Measurements from ENCODE around the gene PSPN.
"Not testable (repeated sequence)": the region's sequence is repeated elsewhere in the genome, so short reads cannot be mapped to it uniquely, and the experiment has no call there.

Gene PSPN

GRCh38 chr19:6352381-6353165 is 23.2 kb downstream of the PSPN start:
- TF ChIP-seq CTCF (IDR thresholded peaks at IDR 0.05; ENCODE audit: poor library complexity, severe bottlenecking) = no peak
- no peaks in the 10 kb centered on the region for H3K36me3 ChIP-seq (ENCODE audit: low read depth)
- ATAC-seq (ENCODE audit: low read depth) = no peak
- H3K27me3 ChIP-seq (ENCODE audit: insufficient read depth, poor library complexity, severe bottlenecking) = no peaks in the 10 kb centered on the region
- DNase-seq (ENCODE audit: low spot score) = no peak
- no peak overlapping the region for H3K4me3 ChIP-seq (ENCODE audit: severe bottlenecking)
- H3K9me3 ChIP-seq (ENCODE audit: severe bottlenecking) = no peaks in the 10 kb centered on the region
- H3K27ac ChIP-seq (ENCODE audit: poor library complexity, severe bottlenecking) = no peak overlapping the region
- H3K4me1 ChIP-seq (ENCODE audit: insufficient read depth, poor library complexity, severe bottlenecking) = no peaks in the 10 kb centered on the region

- no peak overlapping the region for H3K4me3 ChIP-seq (ENCODE audit: severe bottlenecking)
- H3K9me3 ChIP-seq (ENCODE audit: severe bottlenecking) = no peaks in the 10 kb centered on the region
- TF ChIP-seq CTCF (IDR thresholded peaks at IDR 0.05; ENCODE audit: poor library complexity, severe bottlenecking) = no peak
- ATAC-seq (ENCODE audit: low read depth) (no peak), DNase-seq (ENCODE audit: low spot score) (no peak)
- no peaks in the 10 kb centered on the region for H3K4me1 ChIP-seq (ENCODE audit: insufficient read depth, poor library complexity, severe bottlenecking)
- no peak overlapping the region for H3K27ac ChIP-seq (ENCODE audit: poor library complexity, severe bottlenecking)
- H3K36me3 ChIP-seq (ENCODE audit: low read depth) = no peaks in the 10 kb centered on the region
- no peaks in the 10 kb centered on the region for H3K27me3 ChIP-seq (ENCODE audit: insufficient read depth, poor library complexity, severe bottlenecking)
These were observed 25.0 kb downstream of the PSPN start for GRCh38 chr19:6350688-6351087.

DNA sequence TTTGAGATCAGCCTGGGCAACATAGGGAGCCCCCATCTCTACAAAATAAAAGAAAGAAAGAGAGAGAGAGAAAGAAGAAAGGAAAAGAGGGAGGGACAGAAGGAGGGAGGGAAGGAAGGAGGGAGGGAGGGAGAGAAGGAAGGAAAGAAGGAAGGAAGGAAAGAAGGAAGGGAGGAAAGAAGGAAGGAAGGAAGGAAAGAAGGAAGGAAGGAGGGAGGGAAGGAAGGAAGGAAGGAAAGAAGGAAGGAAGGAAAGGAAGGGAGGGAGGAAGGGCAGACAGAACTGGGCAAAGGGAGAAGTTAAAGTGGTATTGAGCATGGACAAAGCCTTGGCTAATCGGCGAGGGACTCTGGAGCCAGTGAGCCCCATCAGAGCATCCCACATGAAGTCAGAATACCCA is 26.5 kb downstream of the PSPN start:
- H3K4me1 ChIP-seq (ENCODE audit: insufficient read depth, poor library complexity, severe bottlenecking); H3K27me3 ChIP-seq (ENCODE audit: insufficient read depth, poor library complexity, severe bottlenecking); DNase-seq (ENCODE audit: low spot score); H3K36me3 ChIP-seq (ENCODE audit: low read depth); ATAC-seq (ENCODE audit: low read depth); H3K9me3 ChIP-seq (ENCODE audit: severe bottlenecking); H3K27ac ChIP-seq (ENCODE audit: poor library complexity, severe bottlenecking); H3K4me3 ChIP-seq (ENCODE audit: severe bottlenecking): not testable (repeated sequence)

- no peak overlapping the region for H3K4me3 ChIP-seq (ENCODE audit: severe bottlenecking)
- H3K27me3 ChIP-seq (ENCODE audit: insufficient read depth, poor library complexity, severe bottlenecking) = no peaks in the 10 kb centered on the region
- no peaks in the 10 kb centered on the region for H3K4me1 ChIP-seq (ENCODE audit: insufficient read depth, poor library complexity, severe bottlenecking)
- H3K9me3 ChIP-seq (ENCODE audit: severe bottlenecking) = no peaks in the 10 kb centered on the region
- H3K36me3 ChIP-seq (ENCODE audit: low read depth) = no peaks in the 10 kb centered on the region
- no peak for DNase-seq (ENCODE audit: low spot score)
- H3K27ac ChIP-seq (ENCODE audit: poor library complexity, severe bottlenecking) = no peak overlapping the region
- no peak for TF ChIP-seq CTCF (IDR thresholded peaks at IDR 0.05; ENCODE audit: poor library complexity, severe bottlenecking)
- ATAC-seq (ENCODE audit: low read depth) = no peak
These were observed 32.3 kb downstream of the PSPN start for GRCh38 chr19:6343462-6343861.

DNA sequence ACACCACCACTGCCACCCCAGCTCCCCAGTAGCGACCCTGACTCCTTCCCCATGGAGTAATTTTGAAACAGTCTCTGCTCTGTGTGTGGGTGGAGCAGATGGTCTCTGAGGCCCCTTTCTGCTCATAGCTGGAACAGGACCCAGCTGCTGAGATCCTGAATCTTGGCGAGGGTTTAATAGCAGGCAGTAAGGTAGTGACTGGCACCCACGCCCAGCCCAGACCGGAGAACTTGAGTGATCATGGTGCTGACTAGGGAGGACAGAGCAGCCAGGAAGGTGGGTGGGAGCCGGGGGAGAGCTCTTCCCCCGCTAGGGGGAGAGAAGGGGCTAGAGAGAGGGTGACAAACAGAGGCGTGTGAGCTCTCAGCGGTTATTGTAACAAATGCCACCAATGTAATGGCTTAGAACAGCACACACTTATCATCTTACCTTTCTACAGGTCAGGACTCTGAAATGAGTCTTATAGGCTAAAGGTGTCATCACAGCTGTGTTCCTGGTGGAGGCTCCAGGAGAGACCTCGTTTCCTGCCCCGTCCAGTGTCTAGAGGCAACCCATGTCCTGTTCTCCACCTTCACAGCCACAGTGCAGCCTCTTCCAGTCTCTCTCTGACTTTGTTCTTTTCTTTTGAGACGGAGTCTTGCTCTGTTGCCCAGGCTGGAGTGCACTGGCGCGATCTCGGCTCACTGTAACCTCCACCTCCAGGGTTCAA is 35.1 kb downstream of the PSPN start:
- no peak for ATAC-seq (ENCODE audit: low read depth)
- Histone ChIP-seq H3K27me3 (ENCODE audit: insufficient read depth, poor library complexity, severe bottlenecking) (no peaks in the 10 kb centered on the region), H3K27ac (ENCODE audit: poor library complexity, severe bottlenecking) (no peak overlapping the region), H3K4me3 (ENCODE audit: severe bottlenecking) (no peak overlapping the region), H3K36me3 (ENCODE audit: low read depth) (no peaks in the 10 kb centered on the region), H3K9me3 (ENCODE audit: severe bottlenecking) (no peaks in the 10 kb centered on the region), H3K4me1 (ENCODE audit: insufficient read depth, poor library complexity, severe bottlenecking) (no peaks in the 10 kb centered on the region)
- no peak for DNase-seq (ENCODE audit: low spot score)
- no peak for TF ChIP-seq CTCF (IDR thresholded peaks at IDR 0.05; ENCODE audit: poor library complexity, severe bottlenecking)

All from RWPE2 (cell line).